Activated effector memory CD4-positive, alpha-beta T cell treated with anti-CD3 and anti-CD28 coated beads, Interleukin-2, amount 50 U/mL, for 16 hours (primary cell): ENCODE data around the gene NFYC.
A peak's percentile ranks its signal among the peaks of the same experiment; 100 is the strongest.

ENCODE experiments used
- DNase-seq: peaks from one replicate; pipeline ENCODE4 v3.0.0-alpha.2; 2020

The NFYC gene

DNA sequence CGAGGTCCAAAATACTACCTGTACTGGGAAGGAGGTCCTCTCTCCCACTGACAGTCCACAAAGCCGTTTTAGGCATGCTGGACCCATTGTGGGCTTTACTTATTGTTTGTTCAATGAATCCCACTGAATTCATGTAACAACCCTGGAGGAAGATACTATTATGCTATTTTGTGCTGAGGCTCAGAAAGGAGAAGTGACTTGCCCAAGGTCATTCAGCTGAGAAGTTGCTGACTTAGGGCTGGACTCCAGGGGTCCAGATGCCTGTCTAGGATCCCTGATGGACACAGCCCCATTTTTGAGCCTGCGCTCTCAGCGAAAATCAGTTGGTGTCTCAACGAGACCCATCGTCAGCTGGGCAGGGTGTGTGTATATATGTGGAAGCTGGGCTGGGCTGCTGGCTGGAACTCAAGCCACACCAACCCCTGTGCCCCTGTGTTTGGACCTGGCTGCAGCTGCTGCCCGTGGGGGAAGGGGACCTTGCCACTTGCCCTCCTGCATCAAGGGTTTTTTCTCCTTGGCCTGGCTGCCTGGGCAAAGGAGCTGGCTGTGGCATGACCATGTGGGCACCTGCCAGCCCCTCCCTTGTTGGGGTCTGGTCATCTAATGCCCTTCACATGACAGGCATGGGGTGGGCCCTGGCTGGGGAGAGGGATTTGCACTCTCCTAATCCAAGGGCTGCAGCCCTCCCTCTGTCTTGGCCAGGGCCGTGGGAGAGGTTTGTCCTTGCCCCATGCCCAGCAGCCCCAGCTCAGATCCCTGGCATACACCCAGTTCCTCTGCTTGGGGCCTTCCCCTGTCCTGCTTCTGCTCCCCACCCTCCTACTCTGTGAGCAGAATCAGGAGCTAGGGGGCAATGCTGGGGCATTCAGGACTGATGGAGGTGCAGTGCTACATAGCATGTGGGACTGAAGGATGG, 107.1 kb downstream of the NFYC start:
- DNase-seq = no peak

GRCh38 chr1:40799351-40799867, 107.9 kb downstream of the NFYC start:
- DNase-seq = no peak

DNA sequence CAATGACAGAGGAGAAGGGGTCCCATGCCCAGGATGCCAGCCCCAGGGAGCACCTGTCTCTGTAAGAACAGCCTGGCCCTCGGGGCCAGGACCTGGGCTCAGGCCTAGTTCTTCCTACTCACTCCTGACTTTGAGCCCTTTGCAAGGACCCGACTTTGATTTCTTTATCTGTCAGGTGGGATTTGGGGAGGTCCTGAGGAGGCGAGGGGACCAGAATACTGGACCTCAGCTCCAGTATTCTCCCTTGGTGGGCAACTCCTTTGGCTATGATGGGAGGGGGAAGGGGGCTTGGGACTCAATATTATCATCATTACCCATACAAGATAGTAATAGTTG, 110.2 kb downstream of the NFYC start:
- DNase-seq = no peak

GRCh38 chr1:40802078-40802741, 110.7 kb downstream of the NFYC start:
- peak; percentile 95 for DNase-seq

DNA sequence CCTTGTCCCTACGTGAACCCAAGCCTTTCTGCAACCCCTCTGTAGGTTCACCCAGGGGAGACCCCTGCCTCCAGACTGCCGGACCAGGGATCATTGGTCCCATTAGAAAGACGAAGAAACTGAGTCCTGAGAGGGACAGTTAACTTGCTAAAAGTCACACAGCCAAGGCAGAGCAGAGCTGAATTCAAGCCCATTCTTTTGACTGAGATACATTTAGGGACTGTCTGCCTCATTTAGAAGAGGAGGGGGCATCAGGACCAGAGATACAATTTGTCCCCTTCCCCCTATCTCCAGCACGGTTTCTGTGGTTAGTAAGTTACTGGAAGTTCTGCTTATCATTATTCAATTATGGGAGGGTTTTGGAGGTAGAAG, 111.2 kb downstream of the NFYC start:
- DNase-seq = no peak

- DNase-seq = no peak
Measured at GRCh38 chr1:40803447-40803846, 111.9 kb downstream of the NFYC start.

DNA sequence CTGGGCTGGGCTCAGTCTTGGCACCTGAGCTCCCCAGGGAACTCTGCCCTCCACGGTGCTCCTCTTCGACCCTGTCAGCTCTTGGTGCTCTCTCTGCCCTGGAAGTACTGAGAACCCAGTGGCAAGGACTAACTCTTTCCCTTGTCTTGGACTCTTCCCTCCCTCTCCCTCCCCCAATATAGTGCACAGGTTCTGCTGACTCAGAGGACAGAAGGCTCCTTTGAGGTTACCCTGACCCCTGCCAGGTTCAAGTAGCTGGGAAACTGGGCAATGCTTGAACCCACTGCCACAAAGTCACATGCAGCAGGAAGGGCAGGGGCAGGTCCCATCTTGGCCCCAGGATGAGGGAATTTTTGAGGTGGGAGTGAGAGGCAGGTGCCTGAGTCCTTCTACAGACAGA, 112.4 kb downstream of the NFYC start:
- no peak for DNase-seq

- no peak for DNase-seq
Measured at GRCh38 chr1:40806240-40806639, 114.7 kb downstream of the NFYC start.

GRCh38 chr1:40806731-40807695, 115.5 kb downstream of the NFYC start:
- no peak for DNase-seq

- DNase-seq = no peak
Measured at GRCh38 chr1:40808002-40808401, 116.5 kb downstream of the NFYC start.

- DNase-seq = no peak
Measured at GRCh38 chr1:40808444-40808843, 116.9 kb downstream of the NFYC start.

GRCh38 chr1:40808909-40809308, 117.4 kb downstream of the NFYC start:
- no peak for DNase-seq

- DNase-seq = no peak
Measured at GRCh38 chr1:40810927-40811326, 119.4 kb downstream of the NFYC start.

- DNase-seq = no peak
Measured at GRCh38 chr1:40815420-40815819, 123.9 kb downstream of the NFYC start.

DNA sequence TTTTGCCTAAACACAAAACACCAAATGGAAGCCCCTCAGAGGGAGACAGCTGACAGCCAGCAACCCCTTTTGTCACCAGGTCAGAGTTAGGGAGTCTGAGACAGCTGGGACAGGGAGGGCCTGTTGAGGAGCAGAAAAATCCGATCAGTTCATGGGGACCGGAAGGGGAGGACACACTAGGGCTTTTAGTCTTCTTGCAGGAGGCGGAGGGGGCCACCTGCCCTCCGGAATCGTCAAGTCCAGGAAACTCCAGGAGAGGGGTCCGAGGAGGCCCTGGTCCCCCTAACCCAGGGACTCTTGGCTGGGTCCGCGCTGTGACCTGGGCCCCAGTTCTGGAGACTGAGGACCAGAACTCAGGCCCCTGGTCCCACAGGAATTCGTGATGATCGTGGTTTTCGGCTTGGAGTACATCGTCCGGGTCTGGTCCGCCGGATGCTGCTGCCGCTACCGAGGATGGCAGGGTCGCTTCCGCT, 126.3 kb downstream of the NFYC start:
- DNase-seq = no peak

DNA sequence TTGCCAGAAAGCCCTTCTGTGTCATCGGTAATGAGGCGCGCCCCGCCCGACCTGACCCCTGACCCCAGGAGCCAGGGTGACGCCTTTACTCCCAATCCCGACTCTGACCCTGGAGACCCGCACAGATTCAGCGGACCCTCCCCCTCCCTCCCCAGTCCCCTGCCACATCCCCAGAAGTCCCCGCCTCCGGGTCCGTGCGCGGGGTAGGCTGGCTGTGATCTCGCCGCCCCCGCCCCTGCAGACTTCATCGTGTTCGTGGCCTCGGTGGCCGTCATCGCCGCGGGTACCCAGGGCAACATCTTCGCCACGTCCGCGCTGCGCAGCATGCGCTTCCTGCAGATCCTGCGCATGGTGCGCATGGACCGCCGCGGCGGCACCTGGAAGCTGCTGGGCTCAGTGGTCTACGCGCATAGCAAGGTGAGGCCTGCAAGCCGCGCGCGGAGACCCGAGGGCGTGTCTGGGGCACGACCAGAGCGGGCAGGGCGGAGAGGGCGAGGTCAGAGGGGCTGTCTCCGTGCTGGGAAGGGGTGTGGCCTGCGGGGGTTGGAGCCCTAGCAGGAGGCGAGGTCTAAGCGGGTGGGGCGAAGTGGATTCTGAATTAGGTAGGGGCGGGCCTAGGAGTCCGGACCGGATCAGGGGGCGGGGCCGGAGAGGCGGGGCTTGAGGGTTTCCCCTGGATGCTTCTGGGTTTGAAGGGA, 126.9 kb downstream of the NFYC start:
- peak; percentile 94 for DNase-seq

DNA sequence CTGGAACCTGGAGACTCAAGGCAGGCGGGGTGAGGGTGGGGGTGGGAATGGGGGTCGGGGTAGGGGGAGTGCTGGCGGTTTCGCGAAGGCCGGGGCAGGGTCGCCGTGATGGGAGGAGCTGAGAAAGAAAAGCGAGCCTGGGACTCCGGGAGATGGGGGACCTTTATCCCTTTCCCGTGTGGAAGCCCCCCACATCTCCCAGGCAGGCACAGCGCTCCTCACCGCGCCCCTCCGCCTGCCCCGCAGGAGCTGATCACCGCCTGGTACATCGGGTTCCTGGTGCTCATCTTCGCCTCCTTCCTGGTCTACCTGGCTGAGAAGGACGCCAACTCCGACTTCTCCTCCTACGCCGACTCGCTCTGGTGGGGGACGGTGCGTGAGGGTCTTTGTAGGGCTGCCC, 127.6 kb downstream of the NFYC start:
- no peak for DNase-seq

- no peak for DNase-seq
Measured at GRCh38 chr1:40820251-40820797, 128.8 kb downstream of the NFYC start.
